Osteocyte (in vitro differentiated cells): ENCODE data around the gene MRTFA. TPM values are rescaled to one million over a fixed set of nuclear protein-coding genes. Genes with fewer than 3 reads are reported as not detected.

Experiments
- DNase-seq: peaks from one replicate; pipeline ENCODE4 v3.0.0; 2021; ENCODE audit warnings: mixed read lengths; ENCODE audit not compliant: unreplicated experiment; ENCODE audit errors: extremely low spot score
- H3K27ac Mint-ChIP-seq: one replicate; pipeline ENCODE4 v1.8.0; 2021; ENCODE audit warnings: mild to moderate bottlenecking, mixed read lengths; ENCODE audit not compliant: unreplicated experiment
- H3K27me3 Mint-ChIP-seq: one replicate; pipeline ENCODE4 v1.8.0; 2021; ENCODE audit warnings: mixed read lengths; ENCODE audit not compliant: unreplicated experiment
- H3K36me3 Mint-ChIP-seq: one replicate; pipeline ENCODE4 v1.8.0; 2021; ENCODE audit warnings: mixed read lengths; ENCODE audit not compliant: unreplicated experiment
- H3K4me1 Mint-ChIP-seq: one replicate; pipeline ENCODE4 v1.8.0; 2021; ENCODE audit warnings: mixed read lengths; ENCODE audit not compliant: unreplicated experiment
- H3K4me3 Mint-ChIP-seq: one replicate; pipeline ENCODE4 v1.8.0; 2021; ENCODE audit warnings: mild to moderate bottlenecking, moderate library complexity, mixed read lengths; ENCODE audit not compliant: unreplicated experiment
- H3K9me3 Mint-ChIP-seq: one replicate; pipeline ENCODE4 v1.8.0; 2021; ENCODE audit warnings: mixed read lengths; ENCODE audit not compliant: unreplicated experiment
- CTCF ChIP-seq: fragments of 200-600 bp; sonication (generic); IDR thresholded peaks from 2 replicates; pipeline ENCODE4 v1.5.0; 2021; ENCODE audit warnings: antibody characterized with exemption, mild to moderate bottlenecking, moderate library complexity
- total RNA-seq: library from RNA; stranded (reverse); gene quantifications from 2 replicates; pipeline ENCODE4 v1.2.1, GENCODE V29; 2021

MRTFA gene
- total RNA-seq, 1 donor from 2014 or later, result 59.0 TPM

DNA sequence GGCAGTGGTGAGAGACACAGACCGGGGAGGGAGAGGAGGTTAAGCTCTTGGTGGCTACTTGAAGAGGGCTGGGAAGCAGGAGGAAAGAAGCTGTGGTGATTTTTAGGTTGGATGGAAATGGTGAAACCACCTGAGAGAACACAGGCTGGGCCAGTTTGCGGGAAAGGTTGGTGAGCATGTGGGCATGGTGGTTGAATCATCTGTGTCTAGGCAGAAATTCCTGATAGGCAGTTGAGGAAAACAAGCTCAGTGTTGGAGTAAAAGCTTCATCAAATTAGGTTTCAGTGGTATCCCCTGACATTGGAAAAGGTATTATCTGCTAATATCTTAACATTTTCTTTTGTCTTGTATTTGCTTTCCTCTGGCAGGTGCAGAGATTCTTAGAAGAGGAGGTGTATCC, 270.5 kb downstream of the MRTFA start:
- DNase-seq, result no peak
- TF ChIP-seq CTCF, result no peak
- Mint-ChIP-seq H3K27me3 (no peaks in the 10 kb centered on the region), H3K27ac (no peak overlapping the region), H3K9me3 (no peaks in the 10 kb centered on the region), H3K4me3 (no peak overlapping the region), H3K4me1 (no peaks in the 10 kb centered on the region), H3K36me3 (peaks cover 64% of the 10 kb centered on the region)

DNA sequence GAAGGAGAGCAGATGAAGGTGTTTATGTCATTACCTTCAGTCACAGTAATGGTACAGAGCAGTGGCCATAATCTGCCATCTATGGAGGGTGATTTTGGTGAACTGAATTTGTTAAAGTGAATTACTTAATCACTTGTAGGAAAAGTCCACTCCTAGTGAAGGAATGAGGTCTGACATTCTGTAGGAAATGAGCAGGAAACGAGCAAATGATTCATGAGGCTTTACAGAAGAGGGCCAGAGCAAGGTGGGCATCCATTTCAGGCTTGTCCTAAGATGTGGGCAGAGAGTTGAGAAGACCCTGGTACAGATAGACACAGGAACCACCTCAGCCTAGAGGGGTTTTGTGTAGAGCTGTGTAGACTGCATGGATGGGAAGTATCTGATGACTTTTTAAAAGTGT, 272.1 kb downstream of the MRTFA start:
- H3K9me3 Mint-ChIP-seq, result no peaks in the 10 kb centered on the region
- H3K4me1 Mint-ChIP-seq, result no peaks in the 10 kb centered on the region
- DNase-seq, result no peak
- no peaks in the 10 kb centered on the region for H3K27me3 Mint-ChIP-seq
- H3K27ac Mint-ChIP-seq, result no peak overlapping the region
- TF ChIP-seq CTCF, result no peak
- H3K4me3 Mint-ChIP-seq, result no peak overlapping the region
- peaks cover 73% of the 10 kb centered on the region for H3K36me3 Mint-ChIP-seq

DNA sequence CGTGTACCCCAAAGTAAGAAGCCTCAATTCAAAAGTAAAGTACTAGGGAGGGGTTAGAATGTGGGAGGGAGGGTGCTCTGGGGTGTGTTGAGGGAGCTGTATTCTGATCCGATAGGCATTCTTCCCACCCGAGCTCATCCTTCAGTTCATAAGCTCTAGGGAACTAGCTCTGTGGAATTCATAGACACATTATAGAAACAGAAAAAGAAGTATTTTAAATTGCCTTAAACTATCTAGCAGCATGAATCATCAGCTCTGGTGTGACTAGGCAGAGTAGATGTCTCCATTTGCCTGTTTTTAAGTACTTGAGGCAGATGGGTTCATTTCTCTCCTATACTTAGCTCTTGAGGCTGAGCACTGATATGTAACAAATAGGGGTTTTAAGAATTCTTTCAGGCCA, 273.5 kb downstream of the MRTFA start:
- no peak for TF ChIP-seq CTCF
- Mint-ChIP-seq H3K4me3 (no peak overlapping the region), H3K36me3 (peaks cover 79% of the 10 kb centered on the region), H3K9me3 (no peaks in the 10 kb centered on the region), H3K4me1 (no peaks in the 10 kb centered on the region), H3K27me3 (no peaks in the 10 kb centered on the region), H3K27ac (no peak overlapping the region)
- DNase-seq, result no peak

- no peak overlapping the region for H3K27ac Mint-ChIP-seq
- H3K27me3 Mint-ChIP-seq, result no peaks in the 10 kb centered on the region
- H3K9me3 Mint-ChIP-seq, result no peaks in the 10 kb centered on the region
- peaks cover 69% of the 10 kb centered on the region for H3K36me3 Mint-ChIP-seq
- no peaks in the 10 kb centered on the region for H3K4me1 Mint-ChIP-seq
- TF ChIP-seq CTCF, result no peak
- DNase-seq, result no peak
- H3K4me3 Mint-ChIP-seq, result no peak overlapping the region
Observed at GRCh38 chr22:40361100-40361499, 275.4 kb downstream of the MRTFA start.

Other genes with a start within 250 kb of the MRTFA start
- not detected in 2 replicates for gene MCHR1, start 42.8 kb upstream of the MRTFA start, total RNA-seq
- 15.8 and 17.1 TPM in 2 replicates for gene SLC25A17, start 182.6 kb upstream of the MRTFA start, total RNA-seq
- gene ST13, start 219.9 kb upstream of the MRTFA start, total RNA-seq, result 289 and 309 TPM in 2 replicates
- gene XPNPEP3, start 220.4 kb upstream of the MRTFA start, total RNA-seq, result 20.9 and 22.5 TPM in 2 replicates
- gene DNAJB7, start 225.4 kb upstream of the MRTFA start, total RNA-seq, result not detected in 2 replicates